Activated T-cell treated with anti-CD3 and anti-CD28 coated beads, Interleukin-2, amount 50 U/mL, for 4 hours (primary cell): Measurements from ENCODE around the gene DLG4. TPM values are rescaled to one million over a fixed set of nuclear protein-coding genes. Genes with fewer than 3 reads are reported as not detected.

ENCODE experiments used
- ATAC-seq, 2 donors: fragments of 200-7000 bp; cut with Tn5 transposase; one replicate each; pipeline ENCODE4 v1.10.0; 2021
- DNase-seq: peaks from one replicate; pipeline ENCODE4 v3.0.0-alpha.2; 2020
- H3K27me3 Mint-ChIP-seq: one replicate; pipeline ENCODE4 v1.8.0; 2021; ENCODE audit warnings: low read depth, mixed read lengths
- H3K36me3 Mint-ChIP-seq: one replicate; pipeline ENCODE4 v1.8.0; 2022; ENCODE audit warnings: mixed read lengths; ENCODE audit not compliant: insufficient read depth
- H3K4me1 Mint-ChIP-seq: one replicate; pipeline ENCODE4 v1.8.0; 2021; ENCODE audit warnings: low read depth, mixed read lengths
- H3K4me3 Mint-ChIP-seq: one replicate; pipeline ENCODE4 v1.8.0; 2021; ENCODE audit warnings: mild to moderate bottlenecking, moderate library complexity, mixed read lengths
- H3K9me3 Mint-ChIP-seq: one replicate; pipeline ENCODE4 v1.8.0; 2021; ENCODE audit warnings: mixed read lengths
- total RNA-seq, 3 donors: library from RNA; stranded (reverse); gene quantifications; one replicate each; pipeline ENCODE4 v1.2.1, GENCODE V29; 2021

The DLG4 gene
- total RNA-seq, 3 donors from 2014 or later: 4.2 to 6.5 (median 5.7) TPM

DNA sequence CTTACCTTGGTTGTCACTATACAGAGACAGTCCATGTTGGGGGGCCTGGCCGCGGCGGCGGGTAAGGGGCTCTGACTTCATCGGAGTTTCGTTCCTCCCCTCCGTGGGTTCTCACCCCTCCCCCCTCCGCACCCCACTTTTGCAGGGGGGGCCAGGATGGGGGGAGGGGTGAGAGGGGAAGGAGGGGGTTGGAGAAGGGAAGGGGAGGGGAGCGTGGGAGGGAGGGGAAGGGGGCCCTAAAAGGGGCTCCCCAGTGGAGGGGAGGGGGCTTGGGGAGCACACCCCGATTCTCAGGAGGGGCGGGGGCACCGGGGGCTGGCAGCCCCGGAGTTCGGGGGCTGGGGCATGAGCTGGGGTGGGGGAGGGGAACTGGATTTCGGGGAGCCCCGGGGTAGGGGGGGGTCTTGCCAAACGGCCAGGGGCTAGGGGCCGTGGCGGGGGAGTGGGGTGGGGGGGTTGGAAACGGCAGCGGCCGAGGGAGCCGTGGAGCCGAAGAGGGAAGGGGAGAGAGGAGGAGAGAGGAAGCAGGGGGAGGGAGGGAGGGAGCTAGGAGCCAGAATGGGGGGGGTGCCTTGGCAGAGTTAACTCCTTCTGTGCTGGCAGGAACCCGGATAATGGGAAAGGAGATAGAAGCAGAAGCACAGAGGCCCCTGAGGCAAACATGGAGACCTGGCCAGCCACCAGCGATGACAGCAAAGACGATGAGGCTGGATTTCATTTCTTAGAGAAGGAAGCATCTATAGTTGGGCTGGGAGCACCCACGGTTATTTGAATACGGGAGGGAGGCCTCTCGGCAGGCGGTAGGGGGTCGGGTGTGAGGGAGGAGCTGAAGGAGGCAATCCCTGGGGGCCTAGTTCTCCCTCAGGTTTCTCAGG is 2.3 kb downstream of the DLG4 start:
- no peak for DNase-seq
- Mint-ChIP-seq H3K9me3 (no peaks in the 10 kb centered on the region), H3K4me3 (peak overlapping the region; percentile 58)

DNA sequence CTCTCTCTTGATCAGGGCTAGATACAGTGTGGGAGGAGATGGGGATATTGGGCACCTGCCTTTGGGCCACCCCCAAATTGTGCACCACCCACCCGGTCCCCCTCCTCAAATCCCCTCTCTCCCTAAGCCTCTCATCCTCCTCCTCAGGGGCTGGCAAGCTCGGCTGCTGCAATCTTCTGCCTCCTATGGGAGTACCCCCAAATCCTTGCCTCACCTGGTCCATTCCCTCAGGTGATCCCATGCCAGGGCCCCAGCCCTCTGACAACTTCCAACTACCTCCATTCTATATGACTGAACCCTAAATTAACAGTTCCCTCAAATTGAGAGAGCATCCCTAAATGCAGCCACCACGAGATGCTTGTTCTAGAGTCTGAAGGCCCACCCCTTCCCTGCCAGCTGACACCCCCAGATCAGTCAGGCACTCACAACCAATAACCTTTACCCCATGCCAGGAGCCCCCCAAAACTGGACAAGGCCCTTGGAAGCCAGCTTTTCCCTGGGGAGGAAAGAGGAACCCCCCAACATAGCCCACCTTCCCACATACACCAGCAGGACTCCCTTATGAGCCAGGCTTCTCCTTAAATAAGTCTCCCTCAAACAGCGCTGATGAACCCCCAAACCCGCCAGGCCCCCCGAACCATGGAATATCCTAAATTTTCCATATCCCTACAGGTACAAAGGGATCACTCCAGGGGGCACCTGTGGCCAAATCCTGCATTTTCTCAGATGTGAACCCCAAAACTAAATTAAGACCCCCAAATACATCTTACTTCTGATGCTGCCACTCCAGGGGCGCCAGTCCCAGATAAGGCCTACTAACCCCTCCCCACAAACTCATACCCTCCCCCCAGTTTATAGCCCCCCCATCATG is 3.2 kb downstream of the DLG4 start:
- H3K27me3 Mint-ChIP-seq: peaks cover 6% of the 10 kb centered on the region
- H3K4me3 Mint-ChIP-seq: peak overlapping the region; percentile 37

More for the DNA sequence above, 2.3 kb downstream of the DLG4 start:
- Mint-ChIP-seq H3K36me3 (peaks cover 3% of the 10 kb centered on the region), H3K27me3 (no peaks in the 10 kb centered on the region), H3K4me1 (peaks cover 70% of the 10 kb centered on the region)
- ATAC-seq: no peak

DNA sequence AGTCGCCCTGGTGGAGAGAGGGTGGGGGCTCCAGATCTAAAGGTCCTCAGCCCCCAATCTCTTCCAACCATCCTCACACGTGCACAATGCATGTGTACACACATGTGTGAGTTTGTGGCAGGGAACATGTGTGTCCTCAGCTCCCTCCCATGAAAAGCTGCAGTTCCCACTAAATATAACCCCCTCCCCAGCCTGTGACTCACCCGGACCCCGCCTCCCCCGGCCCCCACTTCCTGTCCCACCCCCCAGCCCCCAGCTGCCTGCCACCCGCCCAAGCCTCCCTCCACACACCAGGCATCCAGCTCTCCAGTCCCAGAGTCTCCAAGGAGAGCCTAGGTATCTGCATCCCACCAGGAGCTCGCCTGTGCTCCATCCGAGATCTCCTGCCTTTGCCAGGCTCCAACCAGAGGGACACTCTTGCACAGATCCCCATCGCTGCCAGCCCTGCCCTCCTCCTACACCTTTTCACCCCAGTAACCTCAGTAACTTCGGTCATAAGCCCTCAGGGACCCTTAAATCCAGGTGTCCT is 3.9 kb downstream of the DLG4 start:
- ATAC-seq: no peak
- peak overlapping the region; percentile 37 for H3K4me3 Mint-ChIP-seq
- peaks cover 67% of the 10 kb centered on the region for H3K4me1 Mint-ChIP-seq
- H3K9me3 Mint-ChIP-seq: no peaks in the 10 kb centered on the region
- H3K36me3 Mint-ChIP-seq: no peaks in the 10 kb centered on the region
- peaks cover 6% of the 10 kb centered on the region for H3K27me3 Mint-ChIP-seq
- DNase-seq: no peak

More for the DNA sequence above, 3.2 kb downstream of the DLG4 start:
- Mint-ChIP-seq H3K9me3 (no peaks in the 10 kb centered on the region), H3K4me1 (peaks cover 75% of the 10 kb centered on the region), H3K36me3 (peaks cover 3% of the 10 kb centered on the region)
- ATAC-seq (no peak), DNase-seq (no peak)

DNA sequence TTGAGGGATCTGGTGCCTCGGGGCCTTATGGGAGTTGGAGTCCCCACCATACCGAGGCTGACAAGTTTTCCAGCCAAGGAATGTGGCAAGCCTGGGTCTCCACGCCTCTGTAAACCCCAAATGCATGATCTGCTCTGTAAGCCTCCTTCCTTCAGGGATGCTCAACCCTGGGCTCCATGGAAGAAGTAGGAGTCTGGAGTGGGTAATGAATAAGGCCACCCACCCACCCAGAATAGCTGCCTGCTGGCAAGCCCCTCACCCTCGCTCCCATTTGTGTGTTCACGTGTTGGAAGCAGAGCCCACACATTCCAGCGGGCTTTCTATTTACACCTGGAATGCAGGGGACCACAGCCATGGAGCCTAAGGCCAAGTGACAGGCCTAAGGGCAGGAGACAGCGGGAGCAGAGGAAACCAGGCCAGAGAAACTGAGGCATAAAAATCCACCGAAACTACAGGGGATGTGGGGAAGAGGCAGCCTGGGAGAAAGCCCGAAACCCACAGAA is 4.4 kb downstream of the DLG4 start:
- no peaks in the 10 kb centered on the region for H3K9me3 Mint-ChIP-seq
- peaks cover 63% of the 10 kb centered on the region for H3K4me1 Mint-ChIP-seq
- ATAC-seq (no peak), DNase-seq (no peak)
- no peaks in the 10 kb centered on the region for H3K36me3 Mint-ChIP-seq
- peak overlapping the region; percentile 84 for H3K4me3 Mint-ChIP-seq
- peaks cover 6% of the 10 kb centered on the region for H3K27me3 Mint-ChIP-seq

DNA sequence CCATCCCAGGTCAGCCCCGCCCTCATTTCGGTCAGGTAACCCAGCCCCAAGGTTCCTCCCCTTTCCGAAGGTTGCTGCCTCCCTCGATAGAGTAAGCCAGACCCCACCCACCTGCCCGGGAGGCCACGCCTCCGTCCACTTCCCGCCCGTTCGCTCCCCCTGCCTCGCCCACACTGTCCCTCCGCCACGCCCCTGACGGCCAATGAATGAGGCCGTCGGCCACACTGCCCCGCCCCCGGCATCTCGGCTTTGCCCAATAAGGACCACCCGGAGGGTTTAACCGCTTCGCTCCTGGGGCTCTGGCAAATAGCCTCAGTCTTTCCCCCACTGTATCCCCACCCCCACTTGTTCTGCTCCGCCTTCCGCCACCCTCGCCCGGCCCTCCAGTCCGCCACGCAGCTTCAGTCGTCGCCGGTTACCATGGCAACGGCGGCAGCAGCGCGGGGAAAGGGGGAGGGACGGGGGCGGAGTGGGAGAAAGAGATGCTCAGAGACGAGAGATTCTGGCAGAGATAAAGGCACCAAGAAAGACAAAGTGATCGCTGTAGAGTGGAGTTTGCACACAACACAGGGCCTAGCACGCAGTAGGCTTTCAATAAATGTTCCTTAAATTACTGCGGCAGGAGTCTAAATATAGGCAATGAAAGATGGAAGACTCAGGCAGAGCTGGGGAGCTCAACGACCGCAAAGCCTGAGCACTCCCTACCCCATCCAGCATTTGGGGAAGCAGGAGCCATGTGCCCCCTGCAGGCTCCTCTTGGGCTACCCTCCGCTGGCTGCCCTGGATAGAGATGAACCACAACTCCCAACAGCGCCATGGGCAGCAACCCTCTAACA is 5.1 kb downstream of the DLG4 start:
- DNase-seq (peak; percentile 99), ATAC-seq (peak; percentile 81 to 82)
- Mint-ChIP-seq H3K36me3 (no peaks in the 10 kb centered on the region), H3K4me1 (peaks cover 61% of the 10 kb centered on the region), H3K9me3 (no peaks in the 10 kb centered on the region), H3K4me3 (peak overlapping the region; percentile 84), H3K27me3 (peaks cover 6% of the 10 kb centered on the region)

DNA sequence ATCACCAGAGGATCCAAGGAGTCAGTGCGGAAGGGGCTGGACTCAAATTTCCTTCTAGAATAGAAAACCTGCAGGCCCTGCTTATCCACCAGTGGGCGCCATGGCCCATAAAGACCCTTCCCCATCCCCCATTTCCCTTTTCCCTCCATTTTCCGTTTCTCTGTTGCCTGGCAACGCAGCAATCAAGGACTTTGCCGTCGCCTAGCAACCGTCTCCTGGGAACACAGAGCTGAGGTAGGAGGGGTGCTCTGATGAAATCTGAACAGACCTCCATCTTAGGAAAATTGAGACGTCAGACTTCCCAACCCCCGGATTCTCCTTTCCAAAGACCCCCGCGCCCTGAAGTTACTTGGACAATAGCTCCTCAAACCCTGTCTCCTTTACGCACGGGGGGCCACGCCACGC is 5.7 kb downstream of the DLG4 start:
- ATAC-seq: no peak

DNA sequence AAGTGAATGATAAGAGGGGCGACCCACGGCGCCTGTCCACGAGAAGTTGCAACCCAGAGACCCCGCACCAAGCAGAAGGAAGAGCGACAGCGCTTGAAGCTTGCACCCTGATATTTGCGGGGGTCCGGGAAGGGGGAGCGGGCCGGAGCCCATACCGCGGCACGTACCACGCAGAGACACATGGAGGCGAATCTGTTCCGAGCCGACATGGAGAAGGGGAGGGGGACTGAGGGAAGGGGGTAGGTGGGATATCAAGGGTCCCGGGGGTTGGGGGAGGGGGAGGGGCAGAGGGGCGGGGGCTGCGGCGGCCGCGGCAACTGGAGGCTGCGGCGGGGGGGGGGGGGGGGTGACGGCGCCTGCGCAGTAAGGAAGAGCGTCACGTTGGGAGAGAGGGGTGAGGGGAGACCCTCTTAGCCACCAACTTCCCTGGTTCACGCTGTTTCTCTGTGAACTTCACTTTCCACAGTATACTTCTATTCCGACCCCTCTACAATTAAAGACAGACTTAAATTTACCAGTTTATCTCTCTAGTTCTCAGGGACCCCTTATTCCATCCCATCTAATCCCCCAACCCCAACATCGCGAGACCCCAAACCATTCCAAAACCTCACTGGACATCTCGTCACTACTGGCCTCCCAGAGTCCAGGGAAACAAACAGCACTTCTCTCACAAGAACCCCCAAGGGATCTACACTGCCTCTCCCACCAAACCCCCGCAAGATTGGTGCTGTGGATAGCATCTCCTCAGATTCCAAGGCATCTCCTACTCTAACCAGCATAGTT is 8.0 kb downstream of the DLG4 start:
- Mint-ChIP-seq H3K9me3 (no peaks in the 10 kb centered on the region), H3K27me3 (peaks cover 6% of the 10 kb centered on the region), H3K4me3 (no peak overlapping the region), H3K36me3 (no peaks in the 10 kb centered on the region), H3K4me1 (peaks cover 39% of the 10 kb centered on the region)
- ATAC-seq (no peak), DNase-seq (no peak)

More for the DNA sequence above, 5.7 kb downstream of the DLG4 start:
- no peaks in the 10 kb centered on the region for H3K9me3 Mint-ChIP-seq
- H3K4me3 Mint-ChIP-seq: peak overlapping the region; percentile 84
- DNase-seq: no peak
- H3K36me3 Mint-ChIP-seq: no peaks in the 10 kb centered on the region
- H3K27me3 Mint-ChIP-seq: peaks cover 6% of the 10 kb centered on the region
- peaks cover 55% of the 10 kb centered on the region for H3K4me1 Mint-ChIP-seq

DNA sequence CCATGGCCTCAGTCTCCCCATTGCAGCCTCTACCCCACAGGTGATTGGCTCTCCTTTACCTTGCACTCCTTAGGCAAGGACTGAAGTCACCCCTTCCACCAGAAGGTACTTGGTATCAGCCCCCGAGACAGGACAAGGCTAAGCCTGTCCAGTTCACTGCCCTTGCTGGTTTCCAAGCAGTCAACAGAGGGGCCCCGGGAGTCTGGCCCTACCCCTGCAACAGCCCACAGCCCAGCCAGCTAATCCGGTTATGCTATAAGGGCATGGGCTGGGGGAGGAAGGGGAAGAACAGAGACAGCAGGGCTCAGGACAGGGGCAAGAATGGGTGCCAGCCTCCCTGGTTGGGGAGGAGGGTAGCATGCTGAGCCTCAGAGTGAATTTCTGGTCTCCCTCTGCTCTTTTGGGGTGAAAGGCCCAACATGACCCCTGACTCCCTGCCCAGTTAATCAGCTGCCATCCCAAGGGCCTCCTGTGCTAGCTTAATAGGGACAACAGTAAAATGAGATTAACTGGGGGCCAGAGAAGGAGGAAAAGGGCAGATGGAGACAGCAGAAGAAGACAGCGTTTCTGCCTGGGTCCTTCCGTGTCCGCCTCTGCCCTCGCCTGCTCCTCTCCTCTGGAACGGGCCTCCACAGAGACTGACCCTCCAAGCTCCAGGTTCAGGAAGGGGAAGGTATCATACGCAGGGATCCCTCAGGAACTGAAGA is 10.7 kb downstream of the DLG4 start:
- H3K27me3 Mint-ChIP-seq: peaks cover 6% of the 10 kb centered on the region
- no peak overlapping the region for H3K4me3 Mint-ChIP-seq
- no peaks in the 10 kb centered on the region for H3K9me3 Mint-ChIP-seq
- peaks cover 39% of the 10 kb centered on the region for H3K4me1 Mint-ChIP-seq
- ATAC-seq: no peak
- no peak for DNase-seq
- H3K36me3 Mint-ChIP-seq: no peaks in the 10 kb centered on the region

DNA sequence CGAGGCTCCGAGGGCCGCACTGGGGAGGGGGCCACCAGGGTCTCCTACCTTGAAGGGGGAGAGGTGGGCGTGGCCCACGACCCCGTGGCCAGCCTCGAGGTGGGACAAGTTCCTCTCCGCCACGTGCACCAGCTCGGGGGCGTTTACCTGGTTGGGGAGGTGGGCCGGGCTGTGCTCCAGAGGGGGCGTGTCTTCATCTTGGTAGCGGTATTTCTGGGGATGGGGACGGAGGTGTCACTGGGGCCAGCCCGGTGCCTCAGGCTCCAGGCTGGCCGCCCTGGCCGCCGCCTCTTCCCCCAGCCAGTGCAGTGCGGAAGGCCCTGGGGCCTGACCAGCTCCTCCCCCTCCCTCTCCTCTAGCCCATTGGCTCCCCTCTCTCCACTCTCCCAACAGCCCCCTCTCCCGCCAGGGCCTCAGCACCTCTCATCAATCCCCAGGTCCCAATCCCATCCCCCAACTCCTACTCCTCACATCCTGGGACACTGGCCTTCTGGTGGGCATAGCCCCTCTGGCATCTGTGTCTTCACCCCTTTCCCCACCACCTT is 11.5 kb downstream of the DLG4 start:
- no peaks in the 10 kb centered on the region for H3K36me3 Mint-ChIP-seq
- no peaks in the 10 kb centered on the region for H3K9me3 Mint-ChIP-seq
- H3K27me3 Mint-ChIP-seq: peaks cover 6% of the 10 kb centered on the region
- H3K4me3 Mint-ChIP-seq: no peak overlapping the region
- DNase-seq: no peak
- peaks cover 36% of the 10 kb centered on the region for H3K4me1 Mint-ChIP-seq
- ATAC-seq: no peak

DNA sequence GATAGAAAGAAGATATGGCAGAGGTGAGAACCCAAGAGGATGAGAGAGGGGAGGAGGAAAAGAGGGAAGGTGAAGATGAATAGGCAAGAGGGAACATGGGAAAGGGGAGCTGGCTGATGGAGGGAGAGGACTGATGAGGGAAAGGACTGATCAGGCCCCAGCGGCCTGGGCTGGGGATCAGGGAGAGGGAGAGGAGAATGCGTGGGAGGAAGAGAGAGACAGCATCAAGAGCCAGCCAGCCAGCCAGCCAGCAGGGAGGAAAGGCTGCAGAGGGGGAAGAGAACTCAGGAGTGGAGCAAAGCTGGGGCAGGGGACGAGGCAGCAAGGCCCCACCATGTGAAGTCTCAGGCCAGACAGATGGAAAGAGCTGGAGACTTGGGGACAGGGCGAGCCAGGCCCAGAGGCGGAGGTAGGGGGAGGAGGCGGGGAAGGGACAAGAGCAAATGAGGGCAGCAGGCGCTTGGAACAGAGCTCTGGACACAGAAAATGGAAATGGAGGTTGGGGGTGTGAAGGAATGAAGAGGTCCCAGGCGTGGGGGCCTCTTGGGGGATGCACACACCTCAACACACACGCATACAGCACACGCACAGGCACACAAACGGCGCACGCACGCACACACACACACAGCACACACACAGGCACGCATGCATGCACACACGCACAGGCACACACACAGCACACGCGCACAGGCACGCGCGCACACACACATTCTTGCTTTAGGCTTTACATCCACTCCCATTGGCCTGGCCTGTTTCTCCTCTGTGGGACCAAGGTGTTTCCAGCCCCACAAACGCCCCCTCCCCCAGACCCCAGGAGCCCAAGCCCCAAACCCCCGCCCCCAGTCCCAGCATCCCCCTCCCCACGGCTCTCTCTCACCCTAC is 12.3 kb downstream of the DLG4 start:
- H3K4me3 Mint-ChIP-seq: no peak overlapping the region
- H3K9me3 Mint-ChIP-seq: no peaks in the 10 kb centered on the region

DNA sequence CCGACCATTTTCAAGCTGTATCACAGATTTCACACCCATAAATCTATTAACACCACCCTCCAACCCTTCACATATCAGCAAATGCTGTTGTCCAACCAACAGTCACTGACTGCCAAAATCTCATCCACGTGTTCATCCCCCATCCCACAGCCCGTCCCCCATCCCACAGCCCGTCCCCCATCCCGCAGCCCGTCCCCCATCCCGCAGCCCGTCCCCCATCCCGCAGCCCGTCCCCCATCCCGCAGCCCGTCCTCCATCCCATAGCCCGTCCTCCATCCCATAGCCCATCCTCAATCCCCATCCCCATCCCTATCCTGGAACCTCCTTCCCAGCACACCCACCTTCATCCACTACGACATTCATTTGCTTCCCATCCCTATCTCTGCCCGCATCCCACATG is 14.1 kb downstream of the DLG4 start:
- DNase-seq (no peak), ATAC-seq (no peak)
- Mint-ChIP-seq H3K4me1 (peaks cover 30% of the 10 kb centered on the region), H3K4me3 (peak overlapping the region; percentile 71), H3K36me3 (no peaks in the 10 kb centered on the region), H3K27me3 (no peaks in the 10 kb centered on the region), H3K9me3 (no peaks in the 10 kb centered on the region)

More for the DNA sequence above, 12.3 kb downstream of the DLG4 start:
- no peaks in the 10 kb centered on the region for H3K36me3 Mint-ChIP-seq
- DNase-seq (no peak), ATAC-seq (no peak)
- H3K27me3 Mint-ChIP-seq: peaks cover 6% of the 10 kb centered on the region
- peaks cover 36% of the 10 kb centered on the region for H3K4me1 Mint-ChIP-seq
